Retinal pigment epithelial cell (primary cell): ENCODE measurements around the gene SKI.
A peak's percentile ranks its signal among the peaks of the same experiment; 100 is the strongest.

Experiments used
- DNase-seq: peaks from one replicate; pipeline ENCODE4 v3.0.0-alpha.2; 2010; ENCODE audit warnings: low read depth
- H3K4me3 ChIP-seq: 2 replicates; pipeline ENCODE4 v1.5.1; 2011; ENCODE audit warnings: mild to moderate bottlenecking, low read length, control low read depth, moderate library complexity
- CTCF ChIP-seq: conservative IDR thresholded peaks from 2 replicates; pipeline ENCODE4 v1.5.1; 2011; ENCODE audit warnings: low read depth, low read length, control low read depth, inconsistent platforms

The SKI gene

GRCh38 chr1:2228157-2228594, at the start of gene SKI:
TSS of gene SKI (plus strand) at chr1:2228319. CDS start at chr1:2228767, 448 bp downstream.
- TF ChIP-seq CTCF, result no peak
- no peak for DNase-seq
- H3K4me3 ChIP-seq, result peak within 1 kb of the TSS; percentile 80

- H3K4me3 ChIP-seq, result no peak overlapping the region
- DNase-seq, result no peak
- TF ChIP-seq CTCF, result no peak
Observed at GRCh38 chr1:2178875-2179274, 49.2 kb upstream of the SKI start.

- no peak overlapping the region for H3K4me3 ChIP-seq
- no peak for DNase-seq
- TF ChIP-seq CTCF, result no peak
Observed at GRCh38 chr1:2179283-2180013, 48.7 kb upstream of the SKI start.

GRCh38 chr1:2180297-2181245, 47.5 kb upstream of the SKI start:
- no peak overlapping the region for H3K4me3 ChIP-seq
- no peak for TF ChIP-seq CTCF
- no peak for DNase-seq

GRCh38 chr1:2181271-2181670, 46.8 kb upstream of the SKI start:
- no peak for DNase-seq
- no peak overlapping the region for H3K4me3 ChIP-seq
- TF ChIP-seq CTCF, result no peak

GRCh38 chr1:2181752-2182151, 46.4 kb upstream of the SKI start:
- no peak for TF ChIP-seq CTCF
- DNase-seq, result no peak
- H3K4me3 ChIP-seq, result no peak overlapping the region
